Endothelial cell of umbilical vein (primary cell): Measurements from ENCODE around the gene IKZF1. TPM values are rescaled to one million over a fixed set of nuclear protein-coding genes. Genes with fewer than 3 reads are reported as not detected.

Source experiments
- BruUV-seq: library from RNA; stranded (reverse); fragments of 400-500 nt; replicated peaks from 2 replicates; lab custom pipeline; 2021; lab: Mats Ljungman, UMichigan
- CTCF ChIA-PET: fragments of 300-600, 350-600 bp; sonication (Branson Sonifier 250); formaldehyde crosslinking; loops from one replicate; lab custom pipeline; 2021; ENCODE audit warnings: antibody characterized with exemption, inconsistent platforms; lab: Charles Lee
- POLR2A ChIA-PET: fragments of 300-600, 350-600 bp; sonication (Branson Sonifier 250); formaldehyde crosslinking; loops from one replicate; lab custom pipeline; 2021; ENCODE audit warnings: antibody characterized with exemption, inconsistent platforms; lab: Charles Lee
- DNase-seq: peaks from one replicate; pipeline ENCODE4 v3.0.0-alpha.2; 2011; ENCODE audit warnings: low read depth, low spot score
- FAIRE-seq: peaks from 2 replicates; lab custom pipeline; 2011; peaks lifted over from hg19 to GRCh38; lab: Jason Lieb, UNC
- H2AFZ ChIP-seq: 2 replicates; pipeline ENCODE4 v1.6.0; 2012; ENCODE audit warnings: low read depth, low read length, control low read depth, inconsistent platforms
- H3K27ac ChIP-seq: 2 replicates; pipeline ENCODE4 v1.5.1; 2011; ENCODE audit warnings: low read depth, mild to moderate bottlenecking, control low read depth, low read length, moderate library complexity; ENCODE audit not compliant: insufficient read depth
- H3K27me3 ChIP-seq, 2 experiments: 2 replicates each; pipeline versions ENCODE4 v1.6.0 to v1.6.1; 2011; ENCODE audit warnings: low read length in 2 of 2, mixed read lengths in 1 of 2; ENCODE audit not compliant: control insufficient read depth in 2 of 2, insufficient read depth in 2 of 2
- H3K36me3 ChIP-seq, 2 experiments: 2 replicates in 1 of 2; 3 replicates in 1 of 2; pipeline ENCODE4 v1.5.1; 2011; ENCODE audit warnings: low read length in 2 of 2, mild to moderate bottlenecking in 1 of 2, moderate library complexity in 1 of 2; ENCODE audit not compliant: control insufficient read depth in 2 of 2, insufficient read depth in 2 of 2; ENCODE audit errors: extremely low read depth in 1 of 2
- H3K4me1 ChIP-seq: 3 replicates; pipeline ENCODE4 v1.5.1; 2011; ENCODE audit warnings: mild to moderate bottlenecking, low read length; ENCODE audit not compliant: control insufficient read depth, insufficient read depth; ENCODE audit errors: extremely low read depth
- H3K4me2 ChIP-seq: 2 replicates; pipeline ENCODE4 v1.6.1; 2011; ENCODE audit warnings: low read length, control low read depth, mixed read lengths; ENCODE audit not compliant: insufficient read depth
- H3K4me3 ChIP-seq, 3 experiments: fragments of 200-600 bp in 1 of 3; sonication (generic), shearing (Covaris generic) in 1 of 3; replicated peaks in 1 of 3; 2 replicates each; pipeline ENCODE4 v1.5.1; 2011 to 2016; ENCODE audit warnings: control low read depth in 3 of 3, low read length in 3 of 3, mild to moderate bottlenecking in 2 of 3, inconsistent platforms in 1 of 3, low read depth in 1 of 3, moderate library complexity in 1 of 3; ENCODE audit not compliant: insufficient read depth in 1 of 3
- H3K79me2 ChIP-seq: 2 replicates; pipeline ENCODE4 v1.6.0; 2012; ENCODE audit warnings: low read length, inconsistent platforms; ENCODE audit not compliant: control insufficient read depth, insufficient read depth
- H3K9ac ChIP-seq: replicated peaks from 2 replicates; pipeline ENCODE3; 2011; ENCODE audit warnings: low read length, control low read depth; ENCODE audit not compliant: insufficient read depth; ENCODE audit errors: extremely low read depth
- H3K9me1 ChIP-seq: replicated peaks from 3 replicates; pipeline ENCODE4 v1.6.0; 2011; ENCODE audit warnings: mild to moderate bottlenecking, low read length; ENCODE audit not compliant: control insufficient read depth, insufficient read depth; ENCODE audit errors: extremely low read depth
- H3K9me3 ChIP-seq: replicated peaks from 2 replicates; pipeline ENCODE4 v1.5.1; 2012; ENCODE audit warnings: low read length, inconsistent platforms; ENCODE audit not compliant: control insufficient read depth, insufficient read depth
- H4K20me1 ChIP-seq: replicated peaks from 2 replicates; pipeline ENCODE3; 2011; ENCODE audit warnings: mild to moderate bottlenecking, low read length; ENCODE audit not compliant: control insufficient read depth, insufficient read depth; ENCODE audit errors: extremely low read depth
- CTCF ChIP-seq, 2 donors: IDR thresholded peaks; 1 replicate in 1 of 2; 2 replicates in 1 of 2; pipeline ENCODE4 v1.5.1; 2011; ENCODE audit warnings: low read length in 2 of 2, mild to moderate bottlenecking in 2 of 2, moderate library complexity in 2 of 2, control low read depth in 1 of 2, inconsistent platforms in 1 of 2, low read depth in 1 of 2; ENCODE audit not compliant: insufficient read depth in 1 of 2; ENCODE audit errors: extremely low read depth in 1 of 2
- EZH2 ChIP-seq: IDR thresholded peaks from 2 replicates; pipeline ENCODE4 v1.6.1; 2012; ENCODE audit warnings: borderline replicate concordance, low read depth, mild to moderate bottlenecking, moderate library complexity, low read length, inconsistent platforms; ENCODE audit not compliant: severe bottlenecking
- FOS ChIP-seq: IDR thresholded peaks from 2 replicates; pipeline ENCODE4 v1.6.1; 2011; ENCODE audit warnings: mild to moderate bottlenecking, low read length, moderate library complexity, borderline replicate concordance; ENCODE audit not compliant: insufficient read depth
- GATA2 ChIP-seq: IDR thresholded peaks from 2 replicates; pipeline ENCODE4 v1.7.0; 2011; ENCODE audit warnings: low read depth, mild to moderate bottlenecking, moderate library complexity, mixed read lengths, low read length; ENCODE audit not compliant: insufficient read length, insufficient read depth
- JUN ChIP-seq: IDR thresholded peaks from 2 replicates; pipeline ENCODE4 v1.6.1; 2011; ENCODE audit warnings: borderline replicate concordance, low read depth; ENCODE audit not compliant: insufficient read length, insufficient read depth
- MYC ChIP-seq: IDR thresholded peaks from one replicate; pipeline ENCODE4 v1.6.1; 2011; ENCODE audit warnings: mild to moderate bottlenecking, low read depth, low read length
- POLR2A ChIP-seq: IDR thresholded peaks from 2 replicates; pipeline ENCODE4 v1.6.1; 2012; ENCODE audit warnings: low read depth, mild to moderate bottlenecking, control low read depth, low read length
- POLR2AphosphoS5 ChIP-seq: IDR thresholded peaks from 2 replicates; pipeline ENCODE4 v1.6.1; 2012; ENCODE audit warnings: low read depth, mild to moderate bottlenecking, control low read depth, low read length, moderate library complexity; ENCODE audit not compliant: insufficient read depth
- dilution Hi-C: fragments of 300-500 bp; cut with MboI; formaldehyde crosslinking; loops from one replicate; pipeline ENCODE4 v1.15.0; 2019; ENCODE audit warnings: low sequenced_read_pairs; ENCODE audit not compliant: extremely low pct_ligation_motif_present
- intact Hi-C: fragments of 100-400 bp; cut with micrococcal nuclease; formaldehyde crosslinking; loops from one replicate; pipeline ENCODE4 v1.10.0; 2022
- polyA plus RNA-seq, 4 experiments: library from polyadenylated mRNA; depleted of rRNA in 3 of 4; stranded (reverse) in 3 of 4; unstranded in 1 of 4; fragments of >200 nt; gene quantifications; 2 replicates each; pipeline versions ENCODE4 v1.2.1 to v1.2.3, GENCODE V29; 2011 to 2012; ENCODE audit warnings: missing spikeins in 1 of 4
- total RNA-seq: library from RNA; stranded (reverse); gene quantifications from 2 replicates; pipeline ENCODE4 v1.2.3, GENCODE V29; 2021
- TF ChIP-seq, protein P1 (sequence below): IDR thresholded peaks from 2 replicates; pipeline ENCODE4 v1.6.1; 2011; ENCODE audit not compliant: insufficient read depth, insufficient read length

The IKZF1 gene
- total and polyA plus RNA-seq, 2 donors (not counting 3 experiments of a cell fraction or from before 2014, with no cell fraction given) = 0.01 to 0.20 TPM

- dilution Hi-C loops = no loop called here
- no peak for FAIRE-seq
These were observed 126.8 kb downstream of the IKZF1 start for GRCh38 chr7:50431316-50431715.

GRCh38 chr7:50431722-50432305 is 127.3 kb downstream of the IKZF1 start:
- Histone ChIP-seq H3K9me1 (no peaks in the 10 kb centered on the region), H3K27me3 (no peaks in the 10 kb centered on the region), H3K4me3 (no peak overlapping the region), H3K79me2 (no peaks in the 10 kb centered on the region), H3K4me2 (no peak overlapping the region), H3K27ac (no peak overlapping the region), H3K9ac (no peak overlapping the region), H3K4me1 (peaks cover 7% of the 10 kb centered on the region), H4K20me1 (no peaks in the 10 kb centered on the region), H2AFZ (no peak overlapping the region), H3K9me3 (no peaks in the 10 kb centered on the region), H3K36me3 (no peaks in the 10 kb centered on the region)
- intact Hi-C loops = no loop called here
- TF ChIP-seq MYC = no peak
- no peak for TF ChIP-seq EZH2
- no peak for TF ChIP-seq GATA2
- no peak for TF ChIP-seq JUN
- TF ChIP-seq FOS = no peak
- TF ChIP-seq POLR2AphosphoS5 = no peak
- TF ChIP-seq POLR2A = no peak
- TF ChIP-seq CTCF (IDR thresholded peaks at IDR 0.05; ENCODE audit: extremely low read depth in 1 of 2, insufficient read depth in 1 of 2, low read depth in 1 of 2, low read length in 2 of 2) = no peak
- TF ChIP-seq, protein P1, sequence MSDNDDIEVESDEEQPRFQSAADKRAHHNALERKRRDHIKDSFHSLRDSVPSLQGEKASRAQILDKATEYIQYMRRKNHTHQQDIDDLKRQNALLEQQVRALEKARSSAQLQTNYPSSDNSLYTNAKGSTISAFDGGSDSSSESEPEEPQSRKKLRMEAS = no peak
- POLR2A ChIA-PET = no interaction called here
- DNase-seq (no peak), FAIRE-seq (no peak)
- no TSS peak for BruUV-seq
- CTCF ChIA-PET = interaction anchor here (1.8 kb wide), 1 partner anchor 13 kb away, joined by 7 read pairs; no protein-coding TSS in a partner anchor
- dilution Hi-C loops = no loop called here

More at GRCh38 chr7:50431316-50431715, 126.8 kb downstream of the IKZF1 start:
- Histone ChIP-seq H3K27me3 (no peaks in the 10 kb centered on the region), H3K9me3 (no peaks in the 10 kb centered on the region), H4K20me1 (no peaks in the 10 kb centered on the region), H2AFZ (no peak overlapping the region), H3K4me1 (peaks cover 6% of the 10 kb centered on the region), H3K9me1 (no peaks in the 10 kb centered on the region), H3K79me2 (no peaks in the 10 kb centered on the region), H3K4me2 (no peak overlapping the region), H3K9ac (no peak overlapping the region), H3K4me3 (no peak overlapping the region), H3K36me3 (no peaks in the 10 kb centered on the region), H3K27ac (no peak overlapping the region)
- BruUV-seq = no TSS peak
- intact Hi-C loops = no loop called here
- DNase-seq = no peak
- no peak for TF ChIP-seq CTCF (IDR thresholded peaks at IDR 0.05; ENCODE audit: extremely low read depth in 1 of 2, insufficient read depth in 1 of 2, low read depth in 1 of 2, low read length in 2 of 2)
- ChIA-PET POLR2A (no interaction called here), CTCF (interaction anchor here (1.8 kb wide), 1 partner anchor 13 kb away, joined by 7 read pairs; no protein-coding TSS in a partner anchor)
